AML-193 (cell line): ENCODE results near the gene KCNIP3.
A peak's percentile ranks its signal among the peaks of the same experiment; 100 is the strongest.
"Not testable (repeated sequence)": the region's sequence is repeated elsewhere in the genome, so short reads cannot be mapped to it uniquely, and the experiment has no call there.

Experiments
- DNase-seq, 2 experiments: peaks; one replicate each; lab custom pipeline; 2025; lab: John Stamatoyannopoulos, UW

The KCNIP3 gene

DNA sequence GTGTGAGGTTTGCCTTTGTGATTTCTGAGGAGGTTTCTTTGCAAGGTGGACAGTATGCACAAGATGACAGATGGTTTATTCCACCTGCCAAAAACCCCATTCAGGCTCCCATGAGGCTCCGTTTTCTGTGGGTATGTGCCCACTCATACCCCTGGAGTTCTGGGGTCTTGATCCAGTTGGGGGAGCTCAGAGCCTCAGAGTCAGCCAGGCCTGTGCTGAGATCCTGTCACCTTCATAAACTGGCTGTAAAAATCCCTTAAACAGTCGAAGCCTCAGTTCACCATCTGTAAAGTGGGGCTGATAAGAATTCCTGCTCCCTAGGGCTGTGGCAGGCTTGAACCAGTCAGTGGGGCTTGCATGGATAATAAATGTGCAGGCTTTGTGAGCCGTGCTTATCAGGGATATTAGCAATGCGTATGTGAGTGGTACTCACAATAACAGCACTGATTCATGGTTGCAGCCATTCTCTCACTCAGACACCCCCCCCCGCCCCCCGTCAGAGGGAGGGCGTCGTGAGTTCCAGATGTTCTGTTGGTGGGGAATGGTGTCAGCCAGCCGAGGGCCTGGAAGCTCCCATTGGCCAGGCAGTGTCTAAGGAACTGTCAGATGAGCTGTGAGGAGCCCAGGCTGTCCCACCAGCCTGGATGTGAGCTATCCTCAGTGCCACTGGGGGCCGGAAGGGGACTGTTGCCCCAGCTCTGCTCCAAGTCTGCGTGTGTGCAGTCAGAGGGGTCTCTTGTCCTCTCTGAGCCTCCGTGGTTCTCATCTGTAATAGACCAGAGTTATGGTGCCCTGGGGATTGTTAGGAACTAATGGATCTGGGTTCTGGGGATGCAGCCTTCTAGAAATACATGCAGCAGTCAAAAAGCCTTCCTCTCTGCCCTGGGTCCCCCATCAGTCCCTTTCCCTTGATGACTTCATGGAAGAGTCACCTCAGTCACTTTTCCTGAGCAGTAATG is 51.7 kb downstream of the KCNIP3 start:
- no peak for DNase-seq

- DNase-seq: no peak
These were observed 52.6 kb downstream of the KCNIP3 start for GRCh38 chr2:95349568-95350322.

GRCh38 chr2:95350368-95350767 is 53.2 kb downstream of the KCNIP3 start:
- DNase-seq: no peak

GRCh38 chr2:95350774-95351597 is 53.8 kb downstream of the KCNIP3 start:
- no peak for DNase-seq

DNA sequence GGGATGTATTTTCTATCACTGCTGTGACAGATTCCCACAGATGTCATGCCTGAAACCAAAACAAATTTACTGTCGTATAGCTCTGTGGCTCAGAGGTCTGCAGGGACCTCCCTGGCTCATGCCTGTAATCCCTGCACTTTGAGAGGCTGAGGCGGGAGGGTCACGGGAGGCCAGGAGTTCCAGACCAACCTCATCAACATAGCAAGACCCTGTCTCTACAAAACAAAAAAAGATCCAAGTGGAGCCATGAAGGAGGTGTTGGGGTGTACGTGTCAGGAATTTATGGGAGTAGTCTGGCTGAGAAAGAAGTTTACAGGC is 54.4 kb downstream of the KCNIP3 start:
- DNase-seq: no peak

GRCh38 chr2:95352310-95353054 is 55.3 kb downstream of the KCNIP3 start:
- DNase-seq: no peak

- DNase-seq: no peak
These were observed 56.0 kb downstream of the KCNIP3 start for GRCh38 chr2:95353055-95353575.

DNA sequence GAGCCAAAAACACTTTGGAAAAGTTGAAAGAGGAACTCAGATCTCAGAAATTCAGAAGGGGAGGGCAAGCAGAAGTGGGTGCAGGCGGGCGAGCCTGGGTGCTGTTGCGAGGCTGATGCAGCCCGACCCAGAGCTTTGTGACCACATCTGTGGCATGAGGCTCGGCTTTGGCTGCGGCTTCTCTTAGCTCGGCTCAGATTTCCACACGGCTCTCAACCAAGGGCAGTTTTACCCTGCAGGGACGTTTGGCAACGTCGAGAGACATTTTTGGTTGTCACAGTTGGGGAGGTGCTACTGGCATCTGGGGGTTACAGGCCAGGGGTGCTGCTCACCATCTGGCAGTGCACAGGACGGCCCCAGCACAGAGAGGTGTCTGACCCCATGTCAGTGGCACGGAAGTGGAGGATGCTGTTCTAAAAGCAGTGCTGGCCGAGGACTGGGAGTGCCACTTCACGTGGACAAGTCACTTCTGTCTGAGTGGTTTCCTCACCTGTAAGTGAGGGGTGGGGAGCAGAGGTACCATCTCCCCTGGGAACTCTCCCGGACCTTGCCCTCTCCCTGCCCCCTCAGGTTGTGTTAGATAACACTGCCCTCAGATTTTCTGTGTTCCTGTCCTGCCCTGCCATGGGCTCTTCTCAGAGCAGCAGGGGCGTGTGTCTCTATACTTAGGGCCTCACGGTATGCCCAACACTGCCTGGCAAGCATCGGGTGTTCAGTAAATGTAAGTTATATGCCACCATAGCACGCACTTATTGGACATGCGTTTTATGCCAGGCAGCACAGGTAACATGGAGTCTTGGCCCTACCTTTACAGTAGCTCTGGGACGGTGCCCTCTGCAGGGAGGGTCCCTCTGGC is 56.7 kb downstream of the KCNIP3 start:
- peak in 1 of 2 experiments; percentile 3 for DNase-seq

DNA sequence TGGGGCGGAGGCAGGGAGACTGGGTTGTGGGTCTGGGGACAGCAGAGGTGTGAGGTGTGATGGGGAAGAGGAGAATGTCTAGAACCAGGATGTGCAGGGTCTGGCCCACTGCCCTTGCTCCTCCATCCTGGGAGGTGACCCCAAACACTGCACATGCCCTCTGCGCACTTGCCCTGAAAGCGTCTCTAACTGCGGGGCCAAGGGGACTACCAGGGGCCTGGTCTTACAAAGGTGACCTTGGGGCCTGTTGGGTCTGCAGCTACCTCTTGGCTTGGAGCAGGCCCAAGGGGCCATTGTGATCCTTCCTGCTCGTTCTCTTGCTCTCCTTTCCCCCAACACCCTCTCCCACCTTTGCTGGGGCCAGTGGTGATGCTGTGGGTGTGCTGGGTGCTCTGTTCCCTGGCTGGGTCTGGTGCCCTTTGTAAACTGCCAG is 57.3 kb downstream of the KCNIP3 start:
- no peak for DNase-seq

- no peak for DNase-seq
These were observed 57.8 kb downstream of the KCNIP3 start for GRCh38 chr2:95354925-95355324.

DNA sequence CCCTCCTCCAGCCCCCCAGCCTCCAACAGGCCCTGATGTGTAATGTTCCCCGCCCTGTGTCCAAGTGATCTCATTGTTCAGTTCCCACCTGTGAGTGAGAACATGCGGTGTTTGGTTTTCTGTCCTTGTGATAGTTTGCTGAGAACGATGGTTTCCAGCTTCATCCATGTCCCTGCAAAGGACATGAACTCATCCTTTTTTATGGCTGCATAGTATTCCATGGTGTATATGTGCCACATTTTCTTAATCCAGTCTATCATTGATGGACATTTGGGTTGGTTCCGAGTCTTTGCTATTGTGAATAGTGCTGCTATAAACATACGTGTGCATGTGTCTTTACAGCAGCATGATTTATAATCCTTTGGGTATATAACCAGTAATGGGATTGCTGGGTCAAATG is 58.3 kb downstream of the KCNIP3 start:
- not testable (repeated sequence) for DNase-seq

DNA sequence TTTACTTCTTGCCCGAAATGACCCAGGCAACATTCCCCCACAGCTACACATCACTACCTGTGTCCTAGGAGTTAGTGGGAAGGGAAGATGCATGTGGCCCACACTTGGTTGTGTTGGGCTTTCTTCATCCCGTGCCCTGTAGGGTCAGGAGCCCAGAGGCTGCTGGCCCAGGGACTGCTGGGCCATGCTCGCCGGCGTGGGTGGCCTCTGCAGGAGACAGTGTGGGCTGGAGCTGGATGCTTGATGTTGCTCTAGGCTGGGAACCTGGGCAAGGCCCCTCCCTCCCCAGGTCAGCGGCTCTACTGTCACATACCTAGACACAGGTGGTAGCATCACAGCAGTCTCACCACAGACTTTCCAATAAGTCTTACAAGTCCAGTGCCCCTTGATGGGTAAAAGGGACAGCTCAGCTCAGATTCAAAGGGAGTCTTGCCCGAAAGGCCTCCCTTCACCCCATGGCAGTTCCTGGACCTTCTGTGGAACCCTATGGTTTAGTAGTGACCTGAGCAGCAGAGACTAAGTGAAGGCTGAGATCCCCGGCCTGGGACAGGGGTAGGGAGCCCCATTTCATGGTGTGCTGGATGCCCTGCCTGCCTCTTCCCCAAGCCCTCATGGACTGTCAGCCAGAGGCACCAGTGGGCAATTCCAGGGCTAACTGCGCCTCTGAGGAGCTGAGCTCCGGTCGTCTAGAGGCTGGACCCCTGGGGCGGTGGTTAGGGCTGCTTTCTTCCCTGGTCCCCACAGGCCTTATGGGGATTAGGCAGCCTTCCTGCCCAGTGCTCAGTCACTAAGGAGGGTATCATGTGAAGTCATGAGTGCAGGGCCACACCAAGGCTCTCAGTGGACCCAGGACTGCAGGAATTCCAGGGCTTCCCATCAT is 59.9 kb downstream of the KCNIP3 start:
- DNase-seq: no peak

DNA sequence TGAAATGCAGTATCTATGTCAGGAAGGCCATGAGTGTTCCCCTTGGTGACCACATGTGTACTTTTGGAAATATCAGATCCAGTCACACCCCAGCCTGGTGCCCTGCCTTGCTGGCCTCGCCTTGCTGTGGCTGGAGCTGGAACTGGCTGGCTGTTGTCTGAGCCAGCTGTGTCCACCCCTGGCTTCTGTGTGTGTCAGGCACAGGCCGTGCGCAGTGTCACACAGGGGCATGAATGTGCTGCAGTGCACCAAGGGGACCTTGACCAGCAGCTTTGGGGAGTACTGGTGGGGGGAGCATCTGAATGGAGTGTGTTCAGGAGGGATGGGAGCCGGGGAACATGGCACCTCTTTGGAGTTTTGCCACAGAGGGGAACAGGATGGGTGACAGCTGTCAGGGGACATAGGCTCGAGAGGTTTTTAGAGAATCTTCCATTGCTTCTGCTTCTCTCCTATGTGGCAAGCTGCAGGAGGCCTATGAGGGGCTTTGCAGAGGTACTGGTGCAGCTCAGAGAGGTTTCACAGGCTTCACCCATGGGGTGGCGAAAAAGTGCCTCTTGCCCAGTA is 60.7 kb downstream of the KCNIP3 start:
- no peak for DNase-seq

- no peak for DNase-seq
These were observed 61.9 kb downstream of the KCNIP3 start for GRCh38 chr2:95359031-95359430.

DNA sequence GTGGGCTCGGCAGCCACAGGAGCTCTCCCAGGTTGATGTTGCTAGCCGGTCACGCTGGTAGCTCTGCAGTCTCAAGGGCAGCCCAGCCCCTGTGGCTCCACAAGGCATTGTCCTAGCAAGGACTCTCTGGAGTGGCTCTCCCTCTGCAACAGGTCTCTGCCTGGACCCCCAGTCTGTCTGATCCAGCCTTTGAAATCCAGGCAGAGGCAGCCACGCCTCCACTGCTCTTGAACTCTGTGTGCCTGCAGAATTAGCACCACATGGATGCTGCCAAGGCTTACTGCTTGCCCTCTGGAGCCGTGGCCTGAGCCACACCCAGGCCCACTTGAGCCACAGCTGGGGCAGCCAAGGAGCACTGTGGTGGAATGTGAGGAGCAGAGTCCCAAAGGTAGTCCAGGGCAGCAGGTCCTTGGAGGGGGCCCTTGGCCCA is 62.4 kb downstream of the KCNIP3 start:
- no peak for DNase-seq

DNA sequence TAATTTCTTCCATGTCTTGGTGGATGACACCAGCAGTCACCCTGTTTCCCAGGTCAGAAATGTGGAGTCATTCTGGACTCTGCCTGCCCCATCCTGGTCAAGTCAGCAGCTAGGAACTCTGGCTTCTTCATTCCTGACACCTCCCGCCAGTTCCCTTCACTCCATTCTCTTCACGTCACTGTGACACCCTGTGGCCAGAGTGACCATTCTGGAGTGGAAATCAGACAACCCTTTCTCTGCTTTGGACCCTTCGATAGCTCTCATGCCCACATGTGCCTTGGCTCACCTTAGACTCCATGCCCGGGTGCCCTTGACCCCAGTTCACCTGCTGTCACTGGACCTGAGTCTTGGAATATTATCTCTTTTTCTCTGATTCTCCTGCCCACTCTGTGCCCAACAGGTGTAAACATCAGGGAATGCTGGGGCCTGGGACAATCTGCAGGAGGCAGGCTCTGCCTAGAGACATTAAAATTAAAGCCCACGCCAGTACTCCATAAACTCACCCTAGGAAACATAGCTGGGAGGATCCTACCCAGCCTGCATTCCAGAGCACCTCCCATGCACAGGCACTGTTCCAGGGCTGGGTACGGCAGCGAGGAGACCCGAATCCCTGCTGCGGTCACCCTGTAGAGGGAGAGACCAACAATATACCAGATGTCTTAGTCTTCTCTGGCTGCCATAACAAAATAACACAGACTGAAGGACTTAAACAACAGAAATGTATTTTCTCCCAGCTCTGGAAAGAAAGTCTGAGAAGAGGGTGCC is 64.3 kb downstream of the KCNIP3 start:
- DNase-seq: no peak

- DNase-seq: no peak
These were observed 65.3 kb downstream of the KCNIP3 start for GRCh38 chr2:95362486-95362885.

- no peak for DNase-seq
These were observed 69.4 kb downstream of the KCNIP3 start for GRCh38 chr2:95366514-95366913.
